Suprapubic skin (tissue), 4 donors: ENCODE measurements around the gene DCST2. TPM values are rescaled to one million over a fixed set of nuclear protein-coding genes. Genes with fewer than 3 reads are reported as not detected.

ENCODE experiments used
- DNase-seq, 2 donors: peaks; one replicate each; pipeline ENCODE4 v3.0.0-alpha.2; 2019; ENCODE audit warnings: low spot score in 2 of 2
- H3K27ac ChIP-seq: fragments of 200-600 bp; sonication (generic); one replicate; pipeline ENCODE4 v1.5.1; 2019
- H3K27me3 ChIP-seq: fragments of 200-600 bp; sonication (generic); one replicate; pipeline ENCODE4 v1.5.1; 2019
- H3K36me3 ChIP-seq: fragments of 200-600 bp; sonication (generic); one replicate; pipeline ENCODE4 v1.5.1; 2019
- H3K4me1 ChIP-seq: fragments of 200-600 bp; sonication (generic); one replicate; pipeline ENCODE4 v1.5.1; 2019
- H3K4me3 ChIP-seq: fragments of 200-600 bp; sonication (generic); one replicate; pipeline ENCODE4 v1.5.1; 2019; ENCODE audit warnings: mild to moderate bottlenecking
- H3K9me3 ChIP-seq: fragments of 200-600 bp; sonication (generic); one replicate; pipeline ENCODE4 v1.5.1; 2019
- EP300 ChIP-seq: sonication (generic); formaldehyde crosslinking; IDR thresholded peaks from one replicate; pipeline ENCODE4 v1.6.1; 2017; ENCODE audit warnings: antibody characterized with exemption
- POLR2A ChIP-seq, 2 donors: fragments of 450-650 bp; IDR thresholded peaks; one replicate each; pipeline ENCODE4 v1.6.1; 2017; ENCODE audit warnings: antibody characterized with exemption in 2 of 2, mild to moderate bottlenecking in 2 of 2, moderate library complexity in 2 of 2
- POLR2AphosphoS5 ChIP-seq, 3 donors: sonication (generic); formaldehyde crosslinking; IDR thresholded peaks; one replicate each; pipeline ENCODE4 v1.6.1; 2017; ENCODE audit warnings: antibody characterized with exemption in 3 of 3
- WGBS: methylation state at CpG from one replicate; pipeline ENCODE4 v1.1.5; 2018; 5-methylcytosine and 5-hydroxymethylcytosine counted together
- total RNA-seq, 4 donors: library from RNA; depleted of rRNA; stranded (reverse); fragments of >200 nt; gene quantifications; one replicate each; pipeline ENCODE4 v1.1.0, GENCODE V29; 2016
- TF ChIP-seq, protein P1 (sequence below), 2 donors: fragments of 200-600 bp in 1 of 2; fragments of 450-650 bp in 1 of 2; sonication (generic) in 1 of 2; IDR thresholded peaks; one replicate each; pipeline ENCODE4 v1.5.1; 2016 to 2019; ENCODE audit warnings: antibody characterized with exemption in 2 of 2, mild to moderate bottlenecking in 1 of 2, moderate library complexity in 1 of 2

Gene DCST2
- total RNA-seq, 4 donors from 2014 or later: 13.4 to 36.0 (median 14.5) TPM

DNA sequence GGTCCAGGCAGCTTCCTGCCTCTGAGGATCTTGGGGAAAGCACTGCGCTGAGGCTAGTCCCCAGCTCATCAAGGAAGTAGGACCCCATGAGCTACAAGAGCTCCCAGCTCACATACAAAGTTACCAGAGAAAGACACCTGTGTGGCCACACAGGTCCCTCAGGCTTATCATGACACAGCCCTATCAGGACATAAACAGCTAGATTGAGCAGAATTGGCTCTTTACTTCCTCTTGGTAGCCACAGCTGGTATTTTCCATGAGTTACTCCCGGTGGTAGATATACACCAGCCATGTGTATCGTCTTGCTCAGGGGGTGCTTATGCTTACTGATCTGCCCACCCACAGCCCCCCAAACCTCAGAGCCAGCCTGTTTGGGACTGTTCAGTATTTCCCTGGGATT, 39.0 kb downstream of the DCST2 start:
- H3K27me3 ChIP-seq: no peaks in the 10 kb centered on the region
- peaks cover 28% of the 10 kb centered on the region for H3K36me3 ChIP-seq
- no peak overlapping the region for H3K4me3 ChIP-seq
- no peaks in the 10 kb centered on the region for H3K9me3 ChIP-seq
- no peak overlapping the region for H3K27ac ChIP-seq
- DNase-seq: peak in 1 of 2 donors; percentile 24
- H3K4me1 ChIP-seq: peaks cover 20% of the 10 kb centered on the region
- TF ChIP-seq POLR2AphosphoS5 (IDR thresholded peaks at IDR 0.05): no peak
- TF ChIP-seq, protein P1, sequence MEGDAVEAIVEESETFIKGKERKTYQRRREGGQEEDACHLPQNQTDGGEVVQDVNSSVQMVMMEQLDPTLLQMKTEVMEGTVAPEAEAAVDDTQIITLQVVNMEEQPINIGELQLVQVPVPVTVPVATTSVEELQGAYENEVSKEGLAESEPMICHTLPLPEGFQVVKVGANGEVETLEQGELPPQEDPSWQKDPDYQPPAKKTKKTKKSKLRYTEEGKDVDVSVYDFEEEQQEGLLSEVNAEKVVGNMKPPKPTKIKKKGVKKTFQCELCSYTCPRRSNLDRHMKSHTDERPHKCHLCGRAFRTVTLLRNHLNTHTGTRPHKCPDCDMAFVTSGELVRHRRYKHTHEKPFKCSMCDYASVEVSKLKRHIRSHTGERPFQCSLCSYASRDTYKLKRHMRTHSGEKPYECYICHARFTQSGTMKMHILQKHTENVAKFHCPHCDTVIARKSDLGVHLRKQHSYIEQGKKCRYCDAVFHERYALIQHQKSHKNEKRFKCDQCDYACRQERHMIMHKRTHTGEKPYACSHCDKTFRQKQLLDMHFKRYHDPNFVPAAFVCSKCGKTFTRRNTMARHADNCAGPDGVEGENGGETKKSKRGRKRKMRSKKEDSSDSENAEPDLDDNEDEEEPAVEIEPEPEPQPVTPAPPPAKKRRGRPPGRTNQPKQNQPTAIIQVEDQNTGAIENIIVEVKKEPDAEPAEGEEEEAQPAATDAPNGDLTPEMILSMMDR (IDR thresholded peaks at IDR 0.05): no peak
- TF ChIP-seq POLR2A (IDR thresholded peaks at IDR 0.05): no peak
- TF ChIP-seq EP300: no peak
- WGBS: 63% methylated on average over 3 of the region's 3 CpGs

DNA sequence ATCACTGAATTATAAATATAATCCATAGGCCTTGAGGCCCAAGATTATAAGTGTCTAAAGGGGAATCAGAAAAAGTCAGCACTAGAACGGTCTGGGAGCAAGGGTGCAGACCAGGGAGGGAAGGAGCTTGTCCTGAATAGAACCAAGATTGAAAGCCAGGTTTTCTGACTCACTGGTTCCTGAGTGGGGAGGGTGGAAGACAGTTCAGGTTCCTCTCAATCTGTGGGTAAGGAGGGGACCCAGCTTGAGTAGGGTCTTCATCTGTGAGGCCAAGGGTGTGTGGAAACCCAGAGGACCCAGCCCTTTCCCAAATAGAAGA, 39.4 kb downstream of the DCST2 start:
- no peaks in the 10 kb centered on the region for H3K9me3 ChIP-seq
- no peak for DNase-seq
- no peak overlapping the region for H3K27ac ChIP-seq
- TF ChIP-seq POLR2A (IDR thresholded peaks at IDR 0.05): no peak
- TF ChIP-seq, protein P1 (IDR thresholded peaks at IDR 0.05): no peak
- H3K27me3 ChIP-seq: no peaks in the 10 kb centered on the region
- peaks cover 19% of the 10 kb centered on the region for H3K4me1 ChIP-seq
- WGBS: 32% methylated on average over 1 of the region's 1 CpG
- peaks cover 31% of the 10 kb centered on the region for H3K36me3 ChIP-seq
- H3K4me3 ChIP-seq: no peak overlapping the region

DNA sequence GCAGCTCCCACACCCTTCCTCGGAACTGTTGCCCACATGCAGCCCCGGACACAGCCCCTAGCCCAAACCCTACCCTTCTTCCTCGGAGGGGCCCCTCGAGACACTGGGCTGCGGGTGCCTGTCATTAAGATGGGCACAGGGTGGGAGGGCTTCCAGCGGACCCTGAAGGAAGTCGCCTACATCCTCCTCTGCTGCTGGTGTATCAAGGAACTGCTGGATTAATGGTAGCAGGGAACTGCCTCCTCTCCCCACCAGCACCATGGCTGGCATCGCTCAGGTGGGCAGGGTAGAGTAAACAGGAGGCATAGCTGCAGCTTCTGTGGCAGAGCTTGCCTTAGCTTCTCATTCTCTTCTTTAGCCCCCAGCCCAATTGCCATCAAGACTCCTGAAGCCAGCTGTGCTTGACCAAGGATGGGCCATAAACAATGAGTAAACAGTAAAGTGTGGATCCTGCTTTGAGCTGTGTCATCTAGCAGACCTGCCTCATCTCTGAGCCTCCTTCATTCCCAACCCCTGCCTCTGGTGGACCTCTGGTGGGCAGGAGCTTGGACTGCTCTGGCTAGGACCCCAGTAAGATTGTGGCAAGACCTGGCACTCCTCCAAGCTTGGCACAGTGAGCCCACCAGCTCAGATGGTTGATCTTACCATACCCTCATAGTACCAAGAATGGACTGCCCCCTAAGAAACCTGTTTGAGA, 39.9 kb downstream of the DCST2 start, which contains the start of gene LENEP:
Gene LENEP, plus strand, starts transcription at position 15 of the 697 bp plus-strand sequence. Its CDS starts 22 bp downstream, at position 37.
- Histone ChIP-seq H3K4me1 (peaks cover 15% of the 10 kb centered on the region), H3K36me3 (peaks cover 36% of the 10 kb centered on the region), H3K27ac (no peak within 1 kb of the TSS), H3K9me3 (no peaks in the 10 kb centered on the region), H3K4me3 (no peak within 1 kb of the TSS), H3K27me3 (no peaks in the 10 kb centered on the region)
- DNase-seq: peak in 1 of 2 donors; percentile 52
- TF ChIP-seq EP300 (no peak), POLR2AphosphoS5 (IDR thresholded peaks at IDR 0.05) (no peak), POLR2A (IDR thresholded peaks at IDR 0.05) (no peak)
- TF ChIP-seq, protein P1 (IDR thresholded peaks at IDR 0.05): no peak
- 77% methylated on average over 6 of the region's 8 CpGs for WGBS

DNA sequence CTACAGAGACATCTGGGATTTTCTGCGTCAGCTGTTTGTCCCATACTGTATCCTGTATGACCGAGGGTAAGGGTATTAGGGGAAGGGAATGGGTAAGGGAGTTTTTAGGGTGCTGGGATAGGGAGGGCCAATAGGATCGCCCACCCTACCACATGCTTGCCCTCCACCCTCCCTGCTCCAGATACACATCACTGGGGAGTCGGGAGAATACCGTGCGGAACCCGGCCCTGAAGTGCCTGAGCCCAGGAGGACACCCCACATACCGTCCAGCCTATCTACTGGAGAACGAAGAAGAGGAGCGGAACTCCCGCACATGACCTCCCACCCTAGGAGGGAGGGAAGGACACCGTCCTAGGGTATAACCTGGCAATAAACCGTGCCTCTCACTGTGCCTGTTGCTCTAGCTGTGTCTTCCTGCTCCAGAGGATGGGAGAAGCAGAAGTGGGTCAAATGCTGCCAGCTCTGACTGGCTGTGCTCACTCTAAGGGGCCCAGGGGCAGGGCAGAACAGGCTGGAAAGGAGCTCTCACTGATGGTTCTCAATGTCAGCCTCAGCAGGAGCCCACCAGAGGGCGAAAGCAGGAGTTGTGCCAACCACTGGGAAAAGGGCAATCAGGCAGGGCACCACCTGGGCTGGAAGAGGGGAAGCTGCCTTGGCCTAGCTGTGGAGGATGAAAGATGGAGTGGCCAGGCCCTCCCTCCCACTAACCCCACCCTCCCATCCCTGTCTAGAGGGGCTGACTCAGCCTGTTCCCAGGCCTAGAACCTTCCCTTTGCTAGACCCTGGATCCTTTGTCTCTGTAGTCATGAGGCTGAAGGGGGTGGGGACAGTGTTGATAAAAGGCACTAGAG, 40.6 kb downstream of the DCST2 start:
- no peaks in the 10 kb centered on the region for H3K9me3 ChIP-seq
- peaks cover 9% of the 10 kb centered on the region for H3K4me1 ChIP-seq
- WGBS: 86% methylated on average over 14 of the region's 14 CpGs
- TF ChIP-seq POLR2A (IDR thresholded peaks at IDR 0.05) (no peak), POLR2AphosphoS5 (IDR thresholded peaks at IDR 0.05) (no peak), EP300 (no peak)
- TF ChIP-seq, protein P1 (IDR thresholded peaks at IDR 0.05): no peak
- H3K36me3 ChIP-seq: peaks cover 44% of the 10 kb centered on the region
- no peaks in the 10 kb centered on the region for H3K27me3 ChIP-seq
- no peak overlapping the region for H3K4me3 ChIP-seq
- DNase-seq: peak in 1 of 2 donors; percentile 18
- H3K27ac ChIP-seq: no peak overlapping the region

DNA sequence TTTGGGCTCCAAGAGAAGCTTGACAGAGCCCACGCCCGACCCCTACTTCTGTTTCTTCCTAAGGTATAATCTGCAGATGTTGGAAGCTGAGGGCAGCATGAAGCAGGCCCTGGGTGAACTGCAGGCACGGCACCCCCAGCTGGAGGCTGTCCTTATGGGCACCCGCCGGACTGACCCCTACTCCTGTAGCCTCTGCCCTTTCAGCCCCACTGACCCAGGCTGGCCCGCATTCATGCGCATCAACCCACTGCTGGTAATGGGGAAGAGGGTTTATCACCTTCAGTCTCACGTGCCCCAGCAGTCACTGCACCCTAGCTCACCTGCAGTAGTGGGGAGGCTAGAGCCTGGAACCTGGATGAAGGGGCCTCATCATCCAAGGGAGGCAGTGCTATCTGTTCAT, 43.3 kb downstream of the DCST2 start:
- H3K27me3 ChIP-seq: no peaks in the 10 kb centered on the region
- no peak for DNase-seq
- peaks cover 56% of the 10 kb centered on the region for H3K36me3 ChIP-seq
- H3K27ac ChIP-seq: no peak overlapping the region
- TF ChIP-seq POLR2A (IDR thresholded peaks at IDR 0.05) (no peak), EP300 (no peak), POLR2AphosphoS5 (IDR thresholded peaks at IDR 0.05) (no peak)
- TF ChIP-seq, protein P1 (IDR thresholded peaks at IDR 0.05): no peak
- H3K9me3 ChIP-seq: no peaks in the 10 kb centered on the region
- 91% methylated on average over 4 of the region's 8 CpGs for WGBS
- peaks cover 4% of the 10 kb centered on the region for H3K4me1 ChIP-seq
- no peak overlapping the region for H3K4me3 ChIP-seq
